LoVo (cell line): ENCODE data around the gene ALK.

Experiments used
- DNase-seq: peaks from one replicate; pipeline ENCODE4 v3.0.0-alpha.2; 2016; ENCODE audit warnings: low spot score

ALK gene

GRCh38 chr2:29644949-29645348 lies 276.4 kb downstream of the ALK start:
- no peak for DNase-seq

DNA sequence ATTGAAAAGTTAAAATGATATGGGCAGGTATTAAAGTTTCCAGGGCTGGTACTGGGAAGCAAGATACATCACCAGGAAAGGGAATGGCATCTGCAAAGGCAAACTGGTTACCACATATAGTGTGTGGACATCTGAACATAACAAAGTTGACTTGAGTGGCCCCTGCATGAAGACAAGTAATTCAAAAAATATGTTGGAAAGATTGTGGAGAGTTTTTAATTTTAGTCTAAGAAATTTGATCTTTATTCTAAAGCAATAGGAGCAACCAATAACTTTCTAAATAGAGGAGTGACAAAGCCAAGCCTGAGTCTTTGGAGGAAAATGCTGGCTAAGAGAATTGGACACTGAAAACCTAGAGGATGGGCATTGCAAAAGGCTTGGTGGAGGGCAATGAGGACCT lies 278.2 kb downstream of the ALK start:
- no peak for DNase-seq

- no peak for DNase-seq
These were observed 281.0 kb downstream of the ALK start for GRCh38 chr2:29640360-29640759.

DNA sequence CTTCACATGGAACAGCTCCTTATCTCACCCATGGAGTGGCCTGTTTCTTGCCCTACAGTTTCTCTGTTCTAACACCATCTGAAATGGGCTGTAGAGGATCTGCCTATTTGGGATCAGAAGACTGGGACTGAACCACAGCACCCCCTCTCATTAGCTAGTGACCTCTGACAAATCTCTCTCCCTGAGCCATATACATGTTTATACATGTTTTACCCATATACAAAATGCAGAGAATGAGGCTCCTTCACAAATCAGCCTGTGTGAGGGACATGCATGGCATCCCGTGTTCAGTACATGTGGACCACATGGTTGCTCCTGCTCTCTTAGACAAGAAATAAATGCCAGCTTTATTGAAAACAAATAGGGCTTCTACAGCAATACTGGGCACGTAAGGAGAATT lies 282.7 kb downstream of the ALK start:
- DNase-seq, result no peak

GRCh38 chr2:29634916-29635315 lies 286.5 kb downstream of the ALK start:
- no peak for DNase-seq

- no peak for DNase-seq
These were observed 289.4 kb downstream of the ALK start for GRCh38 chr2:29632018-29632417.

GRCh38 chr2:29629495-29629894 lies 291.9 kb downstream of the ALK start:
- DNase-seq, result no peak

DNA sequence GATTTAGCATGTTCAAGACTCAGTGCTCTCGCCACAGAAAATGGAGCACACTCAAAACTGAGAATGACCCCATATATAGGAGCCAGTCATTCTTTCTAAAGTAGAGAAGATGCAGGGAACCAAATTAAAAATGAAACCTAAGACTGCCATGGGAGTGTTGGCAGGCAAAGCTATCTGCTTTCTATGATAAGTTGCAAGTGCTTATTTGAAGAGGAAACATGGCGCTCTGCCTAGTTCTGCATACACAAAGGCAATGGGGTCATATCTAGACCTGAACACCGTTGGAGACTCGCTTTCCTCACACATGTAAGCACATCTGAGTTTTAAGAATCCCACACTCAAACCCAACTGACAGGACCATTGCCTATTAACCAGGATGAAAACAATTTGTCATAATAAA lies 292.5 kb downstream of the ALK start:
- DNase-seq, result no peak

DNA sequence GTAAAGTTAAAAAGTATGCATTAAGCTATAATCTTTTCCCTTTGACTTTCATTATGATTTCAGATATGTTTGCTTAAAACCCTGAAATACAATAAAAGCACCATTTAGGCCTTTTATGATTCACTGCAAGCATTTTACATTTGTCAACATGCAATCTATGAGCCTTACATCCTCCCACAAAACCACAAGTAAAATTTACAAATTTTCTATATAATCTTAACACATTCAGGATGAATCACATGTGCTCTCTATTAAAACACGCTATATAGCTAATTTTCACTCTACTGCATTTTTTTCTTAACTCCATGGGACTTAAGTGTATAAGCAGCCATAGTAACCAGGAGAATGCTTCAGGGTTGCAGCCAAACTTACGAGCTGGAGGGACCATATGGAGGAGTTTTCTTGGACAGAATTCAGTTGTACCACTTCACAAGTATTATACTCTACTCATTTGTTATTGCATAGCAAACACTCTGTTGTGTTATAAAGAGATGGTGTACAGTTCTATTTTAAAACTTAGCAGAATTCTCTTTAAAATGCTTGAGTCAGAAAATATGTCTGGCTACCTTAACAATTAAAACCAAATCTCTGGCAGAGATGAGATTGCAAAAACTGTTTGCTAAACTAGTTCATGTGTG lies 293.2 kb downstream of the ALK start:
- no peak for DNase-seq

DNA sequence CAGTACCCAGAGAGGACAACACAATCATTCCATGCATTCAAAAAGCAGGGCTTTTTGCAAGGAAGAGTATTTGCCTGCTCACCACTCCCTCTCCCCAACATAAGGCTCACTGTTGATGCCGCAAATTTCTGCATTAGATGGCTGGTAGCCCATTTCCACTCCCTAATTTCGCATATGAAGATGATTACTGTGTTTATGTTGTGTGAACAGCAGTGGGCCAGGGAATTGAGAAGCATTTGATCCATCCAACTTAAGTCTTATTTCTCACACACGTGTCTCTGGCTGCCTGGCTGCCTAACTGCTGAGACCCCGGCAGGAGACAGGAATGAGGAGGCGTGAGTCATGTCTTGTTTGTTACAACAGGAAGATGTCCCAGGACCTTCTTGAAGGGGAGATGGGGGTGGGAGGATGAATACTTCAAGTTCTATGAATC lies 294.1 kb downstream of the ALK start:
- DNase-seq, result no peak

- no peak for DNase-seq
These were observed 300.5 kb downstream of the ALK start for GRCh38 chr2:29620890-29621289.

DNA sequence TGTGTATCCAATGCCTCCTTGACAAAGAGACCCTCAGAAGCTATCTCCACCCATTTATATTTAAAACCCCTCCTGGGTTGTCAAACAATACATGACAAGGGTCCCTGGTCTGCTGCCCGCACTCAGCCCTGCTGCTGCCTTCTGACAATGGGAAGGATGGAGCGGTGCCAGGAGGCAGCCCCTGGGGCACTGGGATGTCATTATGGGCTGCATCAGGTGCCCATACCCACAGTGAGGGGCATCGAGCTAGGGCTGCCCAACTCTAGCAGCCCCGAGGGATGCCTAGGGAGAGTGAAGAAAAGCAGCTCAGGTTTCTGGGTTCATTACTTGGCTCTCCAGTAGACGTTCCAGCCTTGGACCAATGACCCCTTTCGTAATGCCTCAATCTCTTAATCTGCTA lies 301.7 kb downstream of the ALK start:
- no peak for DNase-seq

GRCh38 chr2:29618024-29618423 lies 303.4 kb downstream of the ALK start:
- DNase-seq, result no peak

DNA sequence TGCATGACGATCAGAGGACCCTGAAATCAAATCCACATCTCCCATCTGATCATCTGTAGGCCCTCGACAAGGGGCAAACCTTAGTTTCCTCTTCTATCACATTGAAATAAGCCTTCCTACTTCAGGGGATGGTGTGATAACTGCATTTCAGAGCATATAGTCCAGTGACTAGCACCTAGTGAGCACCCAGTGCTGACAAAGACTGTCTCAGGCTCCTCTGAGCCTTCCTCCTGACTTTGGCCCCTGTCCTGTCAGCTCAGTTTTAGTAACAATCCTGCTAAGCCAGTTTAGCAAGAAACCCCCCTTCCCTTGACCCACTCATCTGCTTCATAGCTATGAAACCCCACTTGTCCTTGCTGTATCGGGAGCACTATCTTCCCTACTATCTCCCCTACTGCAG lies 304.0 kb downstream of the ALK start:
- no peak for DNase-seq

- no peak for DNase-seq
These were observed 304.8 kb downstream of the ALK start for GRCh38 chr2:29616569-29616968.

GRCh38 chr2:29615841-29616240 lies 305.5 kb downstream of the ALK start:
- DNase-seq, result no peak

DNA sequence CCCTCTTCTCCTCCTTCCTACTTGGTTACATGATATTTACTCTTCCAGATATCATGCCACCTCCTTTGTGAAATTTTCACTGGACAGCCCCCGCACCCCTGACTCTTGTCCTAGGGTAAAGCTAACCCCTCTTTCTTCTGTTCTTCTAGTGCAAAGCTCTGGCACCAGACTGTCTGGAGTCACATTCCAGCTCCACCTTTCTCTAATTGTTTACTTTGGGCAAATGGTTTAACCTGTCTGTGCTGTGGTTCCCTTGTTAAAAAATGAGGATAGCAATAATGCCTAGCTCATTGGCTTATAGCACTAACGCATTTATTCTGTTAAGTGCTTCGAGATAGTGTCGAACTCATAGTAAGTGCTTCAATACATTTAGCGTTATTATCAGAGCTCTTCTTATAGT lies 306.2 kb downstream of the ALK start:
- no peak for DNase-seq

DNA sequence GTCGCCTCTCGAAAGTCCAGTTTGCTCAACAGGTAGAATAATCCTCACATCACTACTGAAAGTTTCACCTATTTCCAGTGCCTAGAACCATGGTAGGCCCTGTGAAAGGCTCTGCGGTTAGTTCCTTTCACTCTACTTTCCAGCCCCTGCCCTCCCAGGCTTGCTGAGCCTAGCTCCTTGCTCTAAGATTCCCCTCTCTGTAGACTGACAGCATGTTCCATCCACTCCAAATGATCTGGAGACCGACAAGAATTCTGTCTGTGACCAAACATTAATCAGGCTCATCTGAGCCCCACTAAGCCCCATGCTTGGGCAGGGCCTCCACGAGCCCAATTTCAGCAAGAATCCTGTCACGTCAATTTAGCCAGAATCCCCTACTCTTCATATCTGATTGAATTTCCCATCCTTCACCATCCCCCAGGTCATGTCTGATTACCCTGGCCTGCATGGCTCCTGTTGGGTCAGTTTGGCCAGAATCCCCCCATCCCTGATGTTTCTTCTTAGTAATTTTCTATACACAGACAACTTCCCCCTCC lies 307.0 kb downstream of the ALK start:
- no peak for DNase-seq

DNA sequence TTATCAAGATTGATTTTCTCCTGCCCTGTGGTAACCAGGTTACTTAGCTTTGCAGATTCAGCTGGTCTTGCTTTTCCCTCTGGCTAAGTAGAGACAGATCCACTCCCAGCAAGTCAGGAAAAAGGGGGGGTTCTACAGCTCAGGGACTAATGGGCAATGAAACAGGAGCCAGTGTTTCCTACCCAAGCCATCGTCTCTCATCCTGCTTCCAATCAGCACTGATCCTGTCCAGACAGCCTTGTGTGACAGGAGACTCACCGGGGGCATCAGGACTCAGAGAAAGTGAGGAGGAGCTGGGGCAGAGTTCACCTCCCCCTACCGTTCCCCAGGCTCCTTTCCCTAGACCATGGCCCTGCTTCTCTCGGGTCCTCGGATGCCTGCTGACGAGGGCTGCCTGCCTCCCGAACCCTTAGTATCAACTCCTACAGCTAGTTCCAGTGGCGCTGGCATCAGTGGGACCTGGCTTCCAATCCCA lies 307.6 kb downstream of the ALK start:
- DNase-seq, result no peak

DNA sequence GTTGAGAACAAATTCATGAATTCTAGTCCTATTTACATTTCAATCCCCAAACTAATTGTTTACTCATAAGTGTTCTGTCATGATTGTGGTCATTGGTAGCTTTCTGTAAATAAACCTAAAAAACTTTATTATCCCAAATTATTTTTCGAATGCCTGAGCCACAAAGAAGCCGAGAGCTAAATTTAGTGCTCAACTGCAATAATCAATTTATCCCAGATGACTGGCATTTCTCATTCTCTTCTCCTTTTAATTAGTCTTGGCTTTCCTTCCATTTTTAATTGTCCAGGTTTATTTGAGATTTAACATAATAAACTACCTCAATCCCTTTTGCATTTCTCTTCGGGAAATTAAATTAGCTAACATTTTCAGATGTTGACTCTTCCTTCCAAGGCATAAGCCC lies 308.3 kb downstream of the ALK start:
- no peak for DNase-seq

GRCh38 chr2:29612568-29612967 lies 308.8 kb downstream of the ALK start:
- DNase-seq, result no peak

DNA sequence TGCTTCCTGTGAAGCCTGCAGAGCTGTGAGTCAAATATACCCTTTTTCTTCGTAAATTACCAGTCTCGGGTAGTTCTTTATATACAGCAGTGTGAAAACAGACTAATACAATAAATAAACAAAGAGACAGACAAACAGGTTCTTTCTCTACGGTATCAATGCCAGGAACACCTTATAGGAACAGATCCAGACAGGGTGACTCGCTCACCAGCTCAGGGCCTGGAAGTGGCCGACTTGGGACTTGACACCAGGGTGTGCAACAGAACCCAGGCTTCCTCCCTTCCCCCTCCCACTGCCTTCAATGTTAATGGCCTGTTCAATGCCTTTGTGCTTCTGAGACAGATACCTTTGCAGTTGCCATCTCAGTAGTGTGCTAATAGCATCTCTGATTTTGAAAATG lies 309.5 kb downstream of the ALK start:
- no peak for DNase-seq

GRCh38 chr2:29611261-29611660 lies 310.1 kb downstream of the ALK start:
- no peak for DNase-seq

GRCh38 chr2:29610569-29610968 lies 310.8 kb downstream of the ALK start:
- no peak for DNase-seq
